Testis (tissue), 3 donors: ENCODE data around the gene ADAMTS19. TPM values are rescaled to one million over a fixed set of nuclear protein-coding genes. Genes with fewer than 3 reads are reported as not detected.

Source experiments
- DNase-seq: peaks from one replicate; pipeline ENCODE4 v3.0.0-alpha.2; 2019
- H3K27ac ChIP-seq, 2 donors: fragments of 200-600 bp; sonication (generic); one replicate each; pipeline ENCODE4 v1.5.1; 2019
- H3K27me3 ChIP-seq: fragments of 200-600 bp; sonication (generic); one replicate; pipeline ENCODE4 v1.5.1; 2019
- H3K36me3 ChIP-seq: fragments of 200-600 bp; sonication (generic); one replicate; pipeline ENCODE4 v1.5.1; 2017; ENCODE audit warnings: low read depth; ENCODE audit errors: missing control alignments
- H3K4me1 ChIP-seq: fragments of 200-600 bp; sonication (generic); one replicate; pipeline ENCODE4 v1.5.1; 2019
- H3K4me3 ChIP-seq, 2 donors: fragments of 200-600 bp; sonication (generic); one replicate each; pipeline ENCODE4 v1.5.1; 2017 to 2019
- H3K9me3 ChIP-seq: fragments of 200-600 bp; sonication (generic); one replicate; pipeline ENCODE4 v1.5.1; 2017
- POLR2A ChIP-seq: fragments of 450-650 bp; IDR thresholded peaks from one replicate; pipeline ENCODE4 v1.6.1; 2017; ENCODE audit warnings: antibody characterized with exemption, mild to moderate bottlenecking, moderate library complexity
- WGBS, 2 donors: methylation state at CpG; one replicate each; pipeline ENCODE4 v1.1.5; 2018; 5-methylcytosine and 5-hydroxymethylcytosine counted together
- intact Hi-C: fragments of 100-400 bp; cut with DNase I; formaldehyde crosslinking; loops from one replicate; pipeline ENCODE4 v1.15.1; 2023; ENCODE audit warnings: low total_unique reads
- polyA plus RNA-seq: library from polyadenylated mRNA; stranded (reverse); fragments of 350-450 nt; fragmentation: Illumina TruSeq; extraction: RNeasy Lipid Tissue Mini Kit (QIAGEN cat#74804); gene quantifications from one replicate; pipeline ENCODE4 v1.2.3, GENCODE V29; 2014; ENCODE audit warnings: low read depth, low replicate concordance; ENCODE audit not compliant: insufficient read depth
- total RNA-seq, 2 donors: library from RNA; depleted of rRNA; stranded (reverse); fragments of >200 nt; gene quantifications; one replicate each; pipeline ENCODE4 v1.2.3, GENCODE V29; 2016
- TF ChIP-seq, protein P1 (sequence below), 3 experiments: fragments of 450-650 bp in 2 of 3; fragments of 200-600 bp in 1 of 3; sonication (generic) in 1 of 3; IDR thresholded peaks; one replicate each; pipeline ENCODE4 v1.5.1; 2016 to 2019; ENCODE audit warnings: antibody characterized with exemption in 3 of 3, mild to moderate bottlenecking in 2 of 3, moderate library complexity in 1 of 3

Gene ADAMTS19
- total and polyA plus RNA-seq, 3 donors from 2014 or later, result 0.90 to 4.6 (median 2.6) TPM

DNA sequence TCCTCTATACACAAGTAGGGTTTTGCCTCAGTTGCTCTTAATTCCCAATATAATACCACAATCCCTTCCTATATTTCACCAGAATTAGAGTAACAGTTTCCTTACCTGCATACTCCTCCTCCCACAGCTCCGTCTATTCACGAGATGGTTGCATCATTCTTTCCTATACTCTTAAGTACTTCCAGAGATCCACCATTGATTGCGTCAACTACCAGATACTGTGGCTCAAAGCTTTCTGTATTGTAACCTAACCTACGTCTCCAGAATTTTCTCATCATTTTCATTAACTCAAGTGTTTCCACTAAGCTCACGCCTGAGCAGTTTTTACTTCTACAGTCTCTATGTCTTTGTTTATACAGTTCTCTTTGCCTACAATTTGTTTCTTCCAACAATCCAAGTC lies 256.6 kb downstream of the ADAMTS19 start:
- TF ChIP-seq, protein P1, sequence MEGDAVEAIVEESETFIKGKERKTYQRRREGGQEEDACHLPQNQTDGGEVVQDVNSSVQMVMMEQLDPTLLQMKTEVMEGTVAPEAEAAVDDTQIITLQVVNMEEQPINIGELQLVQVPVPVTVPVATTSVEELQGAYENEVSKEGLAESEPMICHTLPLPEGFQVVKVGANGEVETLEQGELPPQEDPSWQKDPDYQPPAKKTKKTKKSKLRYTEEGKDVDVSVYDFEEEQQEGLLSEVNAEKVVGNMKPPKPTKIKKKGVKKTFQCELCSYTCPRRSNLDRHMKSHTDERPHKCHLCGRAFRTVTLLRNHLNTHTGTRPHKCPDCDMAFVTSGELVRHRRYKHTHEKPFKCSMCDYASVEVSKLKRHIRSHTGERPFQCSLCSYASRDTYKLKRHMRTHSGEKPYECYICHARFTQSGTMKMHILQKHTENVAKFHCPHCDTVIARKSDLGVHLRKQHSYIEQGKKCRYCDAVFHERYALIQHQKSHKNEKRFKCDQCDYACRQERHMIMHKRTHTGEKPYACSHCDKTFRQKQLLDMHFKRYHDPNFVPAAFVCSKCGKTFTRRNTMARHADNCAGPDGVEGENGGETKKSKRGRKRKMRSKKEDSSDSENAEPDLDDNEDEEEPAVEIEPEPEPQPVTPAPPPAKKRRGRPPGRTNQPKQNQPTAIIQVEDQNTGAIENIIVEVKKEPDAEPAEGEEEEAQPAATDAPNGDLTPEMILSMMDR (IDR thresholded peaks at IDR 0.05), result no peak
- TF ChIP-seq POLR2A, result no peak
- intact Hi-C loops, result no loop called here

DNA sequence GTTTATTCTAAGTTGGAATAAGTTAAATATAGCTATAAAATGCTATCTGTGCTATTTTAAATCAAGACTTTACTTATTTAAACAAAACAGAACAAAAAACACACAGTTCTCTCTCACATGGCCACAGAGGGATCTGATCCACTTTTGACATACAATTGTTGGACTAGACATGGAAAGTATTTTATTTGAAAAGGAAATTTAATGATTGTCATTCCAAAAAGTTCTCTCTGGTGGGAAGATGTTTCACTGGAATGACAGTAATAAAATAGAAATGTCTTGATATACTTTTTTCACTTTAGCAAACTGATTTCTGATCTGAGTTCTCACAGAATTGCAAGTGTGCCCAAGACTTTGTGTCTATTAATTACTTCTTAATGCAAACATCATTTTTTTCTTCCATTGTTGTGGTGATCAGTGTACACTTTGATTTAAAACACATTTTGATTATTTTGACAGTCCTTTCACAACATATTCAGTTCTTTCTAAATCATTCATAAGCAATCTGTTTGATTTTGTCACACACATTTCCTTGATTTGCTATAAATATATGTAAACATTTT lies 257.7 kb downstream of the ADAMTS19 start:
- no peak for TF ChIP-seq POLR2A
- TF ChIP-seq, protein P1 (IDR thresholded peaks at IDR 0.05), result no peak
- intact Hi-C loops, result no loop called here
- Histone ChIP-seq H3K27ac (no peak overlapping the region), H3K9me3 (no peaks in the 10 kb centered on the region), H3K36me3 (no peaks in the 10 kb centered on the region), H3K4me3 (no peak overlapping the region), H3K4me1 (no peaks in the 10 kb centered on the region), H3K27me3 (no peaks in the 10 kb centered on the region)
- DNase-seq, result no peak

More for the DNA sequence above, 256.6 kb downstream of the ADAMTS19 start:
- H3K9me3 ChIP-seq, result no peaks in the 10 kb centered on the region
- WGBS, 2 donors, result 87 to 91% methylated on average over 5 of the region's 5 CpGs
- no peaks in the 10 kb centered on the region for H3K36me3 ChIP-seq
- H3K27me3 ChIP-seq, result no peaks in the 10 kb centered on the region
- no peak overlapping the region for H3K4me3 ChIP-seq
- H3K27ac ChIP-seq, result no peak overlapping the region
- H3K4me1 ChIP-seq, result no peaks in the 10 kb centered on the region
- DNase-seq, result no peak

DNA sequence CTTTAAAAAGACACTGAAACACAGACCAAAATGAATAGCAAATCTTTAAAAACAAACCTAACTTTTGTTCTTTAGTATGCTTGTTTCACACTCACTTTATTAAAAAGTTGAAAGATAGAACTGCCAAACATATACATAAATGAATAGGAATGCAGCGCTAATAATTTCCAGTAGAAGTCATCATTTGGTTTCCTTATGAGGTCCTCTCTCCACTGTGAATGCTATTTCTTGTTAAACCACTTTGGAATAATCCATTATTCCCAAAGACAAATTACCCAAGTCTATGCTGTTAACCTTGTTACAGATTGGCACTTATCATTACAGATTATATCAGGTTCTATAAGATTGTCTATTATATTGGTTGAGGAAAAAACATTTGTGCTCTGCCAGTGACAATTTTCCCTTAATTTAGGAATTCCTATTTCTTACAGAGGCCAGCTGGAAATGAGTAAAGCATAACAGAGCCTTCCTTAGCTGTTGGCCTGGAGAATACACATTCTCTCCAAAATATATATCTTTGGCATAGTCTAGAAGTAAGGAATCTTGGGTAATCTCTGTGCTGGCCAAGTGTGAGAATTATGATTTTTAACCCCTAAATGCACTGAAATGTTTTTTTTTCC lies 258.5 kb downstream of the ADAMTS19 start:
- Histone ChIP-seq H3K4me1 (no peaks in the 10 kb centered on the region), H3K27ac (no peak overlapping the region), H3K36me3 (no peaks in the 10 kb centered on the region), H3K9me3 (no peaks in the 10 kb centered on the region), H3K27me3 (no peaks in the 10 kb centered on the region), H3K4me3 (no peak overlapping the region)
- WGBS, 2 donors, result 70 to 75% methylated on average over 1 of the region's 1 CpG
- no peak for TF ChIP-seq POLR2A
- TF ChIP-seq, protein P1 (IDR thresholded peaks at IDR 0.05), result no peak
- DNase-seq, result no peak
- intact Hi-C loops, result no loop called here

DNA sequence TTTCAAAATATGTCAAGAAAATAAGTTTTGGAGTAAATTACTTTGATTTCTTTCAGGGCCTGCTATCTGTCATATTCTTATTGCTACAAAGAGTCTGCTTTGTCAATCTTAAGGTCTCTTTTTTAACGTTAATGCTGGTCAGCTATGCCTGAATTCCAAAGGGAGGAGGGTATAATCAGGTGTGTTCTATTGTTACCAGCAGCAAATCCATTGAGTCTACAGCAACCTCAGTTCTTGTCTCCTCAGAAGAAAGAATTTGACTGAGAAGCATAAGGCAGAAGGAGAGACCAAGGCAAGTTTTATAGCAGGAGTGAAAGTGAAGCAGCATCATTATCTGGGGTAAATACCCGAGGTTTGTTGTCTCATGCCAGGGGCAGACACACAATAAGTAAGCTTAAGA lies 264.1 kb downstream of the ADAMTS19 start:
- Histone ChIP-seq H3K36me3 (no peaks in the 10 kb centered on the region), H3K4me3 (no peak overlapping the region), H3K27me3 (no peaks in the 10 kb centered on the region), H3K27ac (no peak overlapping the region), H3K4me1 (no peaks in the 10 kb centered on the region), H3K9me3 (no peaks in the 10 kb centered on the region)
- no peak for TF ChIP-seq POLR2A
- 48 to 50% methylated on average over 2 of the region's 2 CpGs for WGBS, 2 donors
- intact Hi-C loops, result no loop called here
- no peak for DNase-seq

DNA sequence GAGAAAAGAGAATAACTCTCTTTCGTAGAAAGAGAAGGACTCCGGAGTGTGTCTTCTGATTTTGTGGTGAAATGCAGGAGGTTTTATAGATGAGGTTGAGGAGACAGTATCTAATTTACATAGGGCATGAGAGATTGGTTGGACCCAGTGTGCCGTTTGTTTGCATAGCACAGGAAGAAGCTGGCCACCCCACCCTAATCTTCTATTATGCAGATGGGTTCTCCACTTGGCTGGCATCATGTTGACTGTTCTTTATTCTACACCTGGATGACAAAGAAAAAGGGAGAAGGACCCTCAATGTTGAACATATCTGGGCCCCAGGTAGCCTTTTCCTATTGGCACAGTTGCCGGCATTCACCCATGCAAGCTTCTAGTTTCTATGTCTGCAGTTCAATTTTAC lies 264.5 kb downstream of the ADAMTS19 start:
- no peak for DNase-seq
- Histone ChIP-seq H3K27me3 (no peaks in the 10 kb centered on the region), H3K9me3 (no peaks in the 10 kb centered on the region), H3K4me1 (no peaks in the 10 kb centered on the region), H3K36me3 (no peaks in the 10 kb centered on the region), H3K27ac (no peak overlapping the region), H3K4me3 (no peak overlapping the region)
- WGBS, 2 donors, result 94 to 96% methylated on average over 4 of the region's 4 CpGs
- intact Hi-C loops, result no loop called here
- TF ChIP-seq POLR2A, result no peak
- TF ChIP-seq, protein P1 (IDR thresholded peaks at IDR 0.05), result no peak
